Cardiac septum (tissue), 1 donor: Measurements from ENCODE around the gene CRYBG3. TPM values are rescaled to one million over a fixed set of nuclear protein-coding genes. Genes with fewer than 3 reads are reported as not detected.

ENCODE experiments used
- DNase-seq: peaks from one replicate; pipeline ENCODE4 v3.0.0-alpha.2; 2020; ENCODE audit warnings: low spot score
- intact Hi-C: fragments of 100-400 bp; cut with DNase I; formaldehyde crosslinking; loops from one replicate; pipeline ENCODE4 v1.14.0; 2022
- total RNA-seq: library from RNA; stranded (reverse); fragmentation: NEBNext Ultra II Directional; extraction: Animal tissue kit (Norgen Biotek cat#: 25700); gene quantifications from one replicate; pipeline ENCODE4 v1.2.1, GENCODE V29; 2021
- donor health status: DM: no; HTN: no; CAD: no.

CRYBG3 gene
- total RNA-seq, 1 donor from 2014 or later = 38.2 TPM

- intact Hi-C loops = no loop called here
- DNase-seq = no peak
Observed at GRCh38 chr3:97992547-97993173, 170.8 kb downstream of the CRYBG3 start.

- no peak for DNase-seq
- intact Hi-C loops = no loop called here
Observed at GRCh38 chr3:97993526-97993925, 171.7 kb downstream of the CRYBG3 start.

GRCh38 chr3:97994328-97994945, 172.6 kb downstream of the CRYBG3 start:
- DNase-seq = no peak
- intact Hi-C loops = no loop called here

Other genes with a start within 250 kb of the CRYBG3 start
- gene ARL6, start 57.3 kb upstream of the CRYBG3 start, total RNA-seq = 3.5 TPM
- 14.2 TPM for gene RIOX2, start 150.4 kb downstream of the CRYBG3 start, total RNA-seq
- gene GABRR3, start 213.3 kb downstream of the CRYBG3 start, total RNA-seq = not detected